ENCODE measurements around the gene HCN1. TPM values are rescaled to one million over a fixed set of nuclear protein-coding genes. Genes with fewer than 3 reads are reported as not detected.

The HCN1 gene
- total RNA-seq, 4 donors from 2014 or later, result 0.13 TPM; not detected in 3

- WGBS, result 71% methylated on average over 2 of the region's 2 CpGs
- H3K9me3 ChIP-seq, result no peaks in the 10 kb centered on the region
- H3K27me3 ChIP-seq, result no peaks in the 10 kb centered on the region
- no peak for DNase-seq (ENCODE audit: low spot score in 2 of 2)
- no peaks in the 10 kb centered on the region for H3K36me3 ChIP-seq
- no peaks in the 10 kb centered on the region for H3K4me1 ChIP-seq
- H3K4me3 ChIP-seq, result no peak overlapping the region
- TF ChIP-seq CTCF (IDR thresholded peaks at IDR 0.05), result no peak
- TF ChIP-seq EP300 (IDR thresholded peaks at IDR 0.05), result no peak
- no peak for TF ChIP-seq POLR2AphosphoS5 (IDR thresholded peaks at IDR 0.05)
- no peak for TF ChIP-seq POLR2A (IDR thresholded peaks at IDR 0.05)
- H3K27ac ChIP-seq, result no peak overlapping the region
These were observed 421.9 kb downstream of the HCN1 start for GRCh38 chr5:45274241-45274640.

- 58% methylated on average over 1 of the region's 1 CpG for WGBS
- Histone ChIP-seq H3K27me3 (no peaks in the 10 kb centered on the region), H3K9me3 (no peaks in the 10 kb centered on the region), H3K4me1 (no peaks in the 10 kb centered on the region), H3K36me3 (no peaks in the 10 kb centered on the region), H3K4me3 (no peak overlapping the region), H3K27ac (no peak overlapping the region)
- DNase-seq (ENCODE audit: low spot score in 2 of 2), result no peak
- TF ChIP-seq POLR2A (IDR thresholded peaks at IDR 0.05) (no peak), POLR2AphosphoS5 (IDR thresholded peaks at IDR 0.05) (no peak), EP300 (IDR thresholded peaks at IDR 0.05) (no peak), CTCF (IDR thresholded peaks at IDR 0.05) (no peak)
These were observed 424.6 kb downstream of the HCN1 start for GRCh38 chr5:45271626-45272025.

GRCh38 chr5:45264447-45264846, 431.7 kb downstream of the HCN1 start:
- no peak overlapping the region for H3K27ac ChIP-seq
- WGBS, result 83% methylated on average over 1 of the region's 1 CpG
- no peak for DNase-seq (ENCODE audit: low spot score in 2 of 2)
- H3K9me3 ChIP-seq, result no peaks in the 10 kb centered on the region
- no peaks in the 10 kb centered on the region for H3K36me3 ChIP-seq
- TF ChIP-seq CTCF (IDR thresholded peaks at IDR 0.05) (no peak), POLR2AphosphoS5 (IDR thresholded peaks at IDR 0.05) (no peak), POLR2A (IDR thresholded peaks at IDR 0.05) (no peak), EP300 (IDR thresholded peaks at IDR 0.05) (no peak)
- H3K27me3 ChIP-seq, result no peaks in the 10 kb centered on the region
- no peak overlapping the region for H3K4me3 ChIP-seq
- H3K4me1 ChIP-seq, result no peaks in the 10 kb centered on the region

GRCh38 chr5:45262061-45262590, 434.1 kb downstream of the HCN1 start:
- Histone ChIP-seq H3K9me3 (no peaks in the 10 kb centered on the region), H3K27ac (no peak overlapping the region), H3K4me1 (no peaks in the 10 kb centered on the region), H3K27me3 (no peaks in the 10 kb centered on the region), H3K36me3 (no peaks in the 10 kb centered on the region), H3K4me3 (no peak overlapping the region)
- WGBS, result 96% methylated on average over 15 of the region's 29 CpGs
- TF ChIP-seq EP300 (IDR thresholded peaks at IDR 0.05), result no peak
- TF ChIP-seq POLR2A (IDR thresholded peaks at IDR 0.05), result no peak
- TF ChIP-seq POLR2AphosphoS5 (IDR thresholded peaks at IDR 0.05), result no peak
- TF ChIP-seq CTCF (IDR thresholded peaks at IDR 0.05), result no peak
- DNase-seq (ENCODE audit: low spot score in 2 of 2), result no peak

- no peak for TF ChIP-seq POLR2AphosphoS5 (IDR thresholded peaks at IDR 0.05)
- TF ChIP-seq CTCF (IDR thresholded peaks at IDR 0.05), result no peak
- no peak for TF ChIP-seq POLR2A (IDR thresholded peaks at IDR 0.05)
- TF ChIP-seq EP300 (IDR thresholded peaks at IDR 0.05), result no peak
- DNase-seq (ENCODE audit: low spot score in 2 of 2), result no peak
- no peaks in the 10 kb centered on the region for H3K9me3 ChIP-seq
- WGBS, result 87% methylated on average over 4 of the region's 4 CpGs
- no peaks in the 10 kb centered on the region for H3K4me1 ChIP-seq
- H3K4me3 ChIP-seq, result no peak overlapping the region
- no peaks in the 10 kb centered on the region for H3K27me3 ChIP-seq
- H3K36me3 ChIP-seq, result no peaks in the 10 kb centered on the region
- no peak overlapping the region for H3K27ac ChIP-seq
These were observed 435.1 kb downstream of the HCN1 start for GRCh38 chr5:45261125-45261524.

Data from suprapubic skin (tissue), 4 donors.